Right renal cortex interstitium (tissue), 3 donors: Measurements from ENCODE around the gene PPIE. TPM values are rescaled to one million over a fixed set of nuclear protein-coding genes. Genes with fewer than 3 reads are reported as not detected.
"Not testable (repeated sequence)": the region's sequence is repeated elsewhere in the genome, so short reads cannot be mapped to it uniquely, and the experiment has no call there.

Experiments used
- DNase-seq, 3 donors: peaks; one replicate each; pipeline ENCODE4 v3.0.0-alpha.2; 2013; ENCODE audit warnings: low read depth in 3 of 3, low spot score in 2 of 3
- polyA plus RNA-seq, 3 donors: library from polyadenylated mRNA; unstranded; fragments of 120-200 nt; gene quantifications; one replicate each; pipeline ENCODE4 v1.2.1, GENCODE V29; 2013; ENCODE audit not compliant: insufficient read length in 3 of 3

PPIE gene
- polyA plus RNA-seq, 3 donors = 72.1 to 75.1 (median 72.5) TPM

- no peak for DNase-seq
These were observed 38.2 kb downstream of the PPIE start for GRCh38 chr1:39776886-39777285.

DNA sequence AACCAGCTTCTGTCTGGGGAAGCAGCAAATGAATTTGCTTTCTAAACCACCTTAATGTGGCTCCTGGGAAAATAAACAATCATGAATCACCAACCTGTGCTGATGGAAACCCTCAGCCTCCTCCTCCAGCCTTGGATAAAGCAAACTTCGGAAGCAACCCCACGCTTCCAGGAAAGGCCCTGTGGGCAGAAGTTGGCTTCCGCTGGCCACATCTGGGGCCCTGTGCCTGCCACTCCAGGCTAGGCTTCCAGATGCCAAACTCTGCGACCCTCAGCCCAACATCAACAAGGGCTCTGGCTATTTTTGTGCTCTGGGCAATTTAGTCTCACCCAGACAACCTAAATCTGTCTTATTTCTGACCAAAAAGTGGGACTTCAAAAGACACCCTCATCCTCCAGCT lies 38.6 kb downstream of the PPIE start:
- DNase-seq = no peak

- DNase-seq = not testable (repeated sequence)
These were observed 39.2 kb downstream of the PPIE start for GRCh38 chr1:39777896-39778295.

GRCh38 chr1:39778463-39779099 lies 39.9 kb downstream of the PPIE start:
- not testable (repeated sequence) for DNase-seq

- no peak for DNase-seq
These were observed 40.5 kb downstream of the PPIE start for GRCh38 chr1:39779137-39779536.

GRCh38 chr1:39779821-39780220 lies 41.1 kb downstream of the PPIE start:
- DNase-seq = no peak

DNA sequence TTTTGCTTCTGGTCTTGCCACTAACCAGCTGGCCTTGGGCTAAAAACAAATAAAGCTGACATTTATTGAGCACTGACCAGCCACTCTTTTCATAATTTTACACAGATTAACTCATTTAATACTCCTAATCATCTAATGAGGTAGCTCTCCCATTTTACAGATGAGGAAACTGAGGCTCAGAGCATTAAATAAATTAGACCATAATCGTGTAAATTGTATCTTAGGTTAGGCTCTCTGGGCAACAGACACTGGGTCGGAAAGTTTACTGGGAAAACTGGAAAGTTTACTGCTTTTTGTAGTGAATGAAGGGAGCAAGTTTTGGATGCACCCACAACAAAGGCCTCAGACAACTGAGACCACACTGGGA lies 42.6 kb downstream of the PPIE start:
- DNase-seq = no peak

DNA sequence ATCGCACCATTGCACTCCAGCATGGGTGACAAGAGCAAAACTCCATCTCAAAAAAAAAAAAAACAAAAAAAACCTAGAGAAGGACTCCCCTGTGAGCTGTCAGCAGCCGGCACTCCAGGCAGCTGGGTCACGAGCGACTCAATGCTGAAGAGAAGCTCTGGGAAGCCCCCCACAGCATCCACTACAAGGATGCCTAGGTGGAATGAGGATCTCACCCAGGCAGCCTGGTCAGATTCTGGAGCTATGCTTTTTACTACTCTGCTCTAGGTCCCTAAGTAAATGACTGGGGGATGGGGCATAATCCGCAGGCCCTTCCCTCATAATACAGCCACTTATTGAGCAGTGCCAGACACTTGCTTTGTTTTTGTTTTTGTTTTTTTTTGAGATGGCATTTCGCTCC lies 43.4 kb downstream of the PPIE start:
- no peak for DNase-seq

DNA sequence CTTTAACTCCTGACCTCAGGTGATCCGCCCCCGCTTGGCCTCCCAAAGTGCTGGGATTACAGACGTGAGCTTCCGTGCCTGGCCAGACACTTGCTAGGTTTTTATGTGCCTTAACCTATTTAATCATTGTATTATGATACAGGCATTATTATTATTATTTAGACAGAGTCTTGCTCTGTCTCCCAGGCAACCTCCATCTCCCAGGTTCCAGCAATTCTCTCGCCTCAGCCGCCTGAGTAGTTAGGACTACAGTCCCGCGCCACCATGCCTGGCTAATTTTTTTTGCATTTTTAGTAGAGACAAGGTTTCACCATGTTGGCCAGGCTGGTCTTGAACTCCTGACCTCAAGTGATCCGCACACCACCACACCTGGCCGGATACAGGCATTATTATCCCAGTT lies 44.0 kb downstream of the PPIE start:
- not testable (repeated sequence) for DNase-seq

GRCh38 chr1:39786303-39787107 lies 47.8 kb downstream of the PPIE start:
- not testable (repeated sequence) for DNase-seq

DNA sequence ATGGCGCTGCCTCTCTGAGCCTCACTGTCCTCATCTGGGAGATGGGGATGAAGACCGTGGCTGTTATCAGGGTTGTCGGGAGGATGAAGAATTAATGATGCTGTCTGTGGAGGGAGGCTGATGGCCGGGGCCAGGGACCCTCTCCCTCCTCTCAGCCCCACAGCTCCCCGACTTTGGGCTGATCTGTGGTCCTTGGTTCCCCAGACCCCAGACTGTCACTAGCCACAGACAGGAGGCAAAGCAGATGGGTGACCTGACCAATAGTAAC lies 48.4 kb downstream of the PPIE start:
- DNase-seq = not testable (repeated sequence)

DNA sequence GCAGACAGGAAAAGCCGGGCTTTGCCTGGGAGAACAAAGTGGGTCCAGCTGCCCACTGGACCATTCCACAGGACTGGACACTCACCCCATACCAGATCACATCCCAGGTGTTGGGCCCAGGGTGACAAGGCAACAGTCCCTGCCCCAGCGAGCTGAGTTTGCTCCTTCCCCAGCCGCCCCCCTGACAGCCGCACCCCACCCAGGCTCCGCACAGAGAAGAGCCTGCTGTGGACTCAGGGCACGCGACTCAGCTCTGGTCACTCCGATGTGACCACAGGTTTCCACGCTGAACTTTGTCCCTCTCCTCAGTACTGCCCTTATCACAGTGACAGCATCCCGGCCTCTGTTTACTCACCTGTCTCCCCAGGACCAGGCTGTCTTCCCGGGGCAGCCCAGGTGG lies 48.8 kb downstream of the PPIE start:
- no peak for DNase-seq

GRCh38 chr1:39787964-39788363 lies 49.3 kb downstream of the PPIE start:
- DNase-seq = not testable (repeated sequence)

- no peak for DNase-seq
These were observed 49.7 kb downstream of the PPIE start for GRCh38 chr1:39788426-39788757.

DNA sequence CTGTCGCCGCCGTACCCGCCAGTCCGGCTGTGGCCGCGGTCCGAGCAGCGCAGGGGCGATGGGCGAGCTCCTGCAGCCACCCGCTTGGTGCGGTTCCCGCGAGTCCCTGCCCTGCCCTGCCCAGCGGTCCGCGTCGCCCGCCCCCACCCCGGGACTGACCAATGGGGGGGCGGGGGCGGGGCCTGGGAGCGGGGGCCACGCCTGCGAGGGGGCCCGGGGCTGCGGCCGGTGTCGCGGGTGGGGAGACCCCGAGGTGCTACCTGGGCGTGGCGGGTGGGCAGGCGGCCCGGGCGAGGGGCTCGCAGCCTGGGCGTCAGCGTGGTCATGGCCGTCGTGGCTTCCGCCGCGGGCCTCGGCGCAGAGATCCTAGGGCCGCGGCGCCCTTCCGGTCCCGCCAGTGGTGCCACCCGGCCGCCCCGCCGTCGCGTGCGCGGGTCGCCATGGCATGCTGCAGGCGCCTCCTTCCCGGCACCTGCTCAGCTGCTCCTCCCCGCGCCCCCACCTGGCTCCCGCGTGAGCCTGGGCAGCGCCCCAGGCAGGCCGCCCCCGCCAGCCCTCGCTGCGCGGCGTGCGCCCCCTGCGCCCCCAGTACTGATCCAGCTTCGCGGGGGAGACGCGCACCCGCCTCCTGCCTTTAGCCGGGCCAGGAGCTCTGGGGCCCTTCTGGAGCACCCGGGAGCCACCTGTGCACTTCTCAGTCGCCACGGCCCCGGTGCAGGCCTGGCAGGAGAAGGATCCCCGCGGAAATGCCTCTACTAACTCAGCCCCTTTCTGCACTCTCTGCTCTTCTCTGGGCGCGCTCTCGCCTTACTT lies 50.3 kb downstream of the PPIE start, which contains the start of gene BMP8B:
Gene BMP8B, minus strand, starts transcription at position 108 of the 813 bp plus-strand sequence. CDS start 380 bp downstream, outside the sequence.
- DNase-seq = no peak

- DNase-seq = no peak
These were observed 51.0 kb downstream of the PPIE start for GRCh38 chr1:39789571-39790110.

DNA sequence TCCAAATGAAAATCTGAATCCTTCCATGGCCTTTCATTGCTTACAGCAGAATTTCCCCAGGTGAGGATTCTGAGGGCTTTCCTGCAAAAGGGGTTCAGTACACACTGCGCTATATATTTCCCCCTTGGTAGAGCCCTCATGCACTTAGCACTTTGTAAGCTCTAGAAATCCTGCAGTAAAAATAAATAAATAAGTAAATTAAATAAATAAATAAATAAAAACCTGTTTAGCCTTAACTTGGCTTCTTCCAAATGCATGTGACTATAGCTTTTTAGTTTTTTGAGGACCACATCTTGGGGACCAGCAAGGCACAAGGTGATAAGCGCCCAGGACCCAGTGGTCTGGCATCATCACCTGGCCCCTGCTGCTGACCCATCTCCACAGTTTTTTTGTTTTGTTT lies 53.2 kb downstream of the PPIE start:
- DNase-seq = no peak

DNA sequence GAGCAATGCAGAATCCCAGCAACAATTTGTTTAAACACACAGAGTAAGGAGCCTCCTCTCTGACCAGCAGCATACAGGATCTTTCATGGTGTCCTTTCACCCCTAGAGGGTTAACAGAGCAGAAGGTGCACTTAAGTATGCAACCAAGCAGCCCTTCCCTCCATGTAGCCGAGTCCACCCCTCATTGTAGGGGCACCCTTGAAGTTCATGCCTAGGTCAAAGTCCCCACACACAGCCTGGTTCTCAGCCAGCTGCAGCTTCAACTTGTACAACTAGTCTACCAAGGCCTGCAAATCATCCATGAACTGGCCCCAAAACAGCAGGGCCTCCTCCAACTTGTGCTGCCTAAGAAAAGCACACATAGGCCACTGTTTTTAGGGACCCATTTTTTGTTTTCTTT lies 57.0 kb downstream of the PPIE start:
- DNase-seq = no peak

DNA sequence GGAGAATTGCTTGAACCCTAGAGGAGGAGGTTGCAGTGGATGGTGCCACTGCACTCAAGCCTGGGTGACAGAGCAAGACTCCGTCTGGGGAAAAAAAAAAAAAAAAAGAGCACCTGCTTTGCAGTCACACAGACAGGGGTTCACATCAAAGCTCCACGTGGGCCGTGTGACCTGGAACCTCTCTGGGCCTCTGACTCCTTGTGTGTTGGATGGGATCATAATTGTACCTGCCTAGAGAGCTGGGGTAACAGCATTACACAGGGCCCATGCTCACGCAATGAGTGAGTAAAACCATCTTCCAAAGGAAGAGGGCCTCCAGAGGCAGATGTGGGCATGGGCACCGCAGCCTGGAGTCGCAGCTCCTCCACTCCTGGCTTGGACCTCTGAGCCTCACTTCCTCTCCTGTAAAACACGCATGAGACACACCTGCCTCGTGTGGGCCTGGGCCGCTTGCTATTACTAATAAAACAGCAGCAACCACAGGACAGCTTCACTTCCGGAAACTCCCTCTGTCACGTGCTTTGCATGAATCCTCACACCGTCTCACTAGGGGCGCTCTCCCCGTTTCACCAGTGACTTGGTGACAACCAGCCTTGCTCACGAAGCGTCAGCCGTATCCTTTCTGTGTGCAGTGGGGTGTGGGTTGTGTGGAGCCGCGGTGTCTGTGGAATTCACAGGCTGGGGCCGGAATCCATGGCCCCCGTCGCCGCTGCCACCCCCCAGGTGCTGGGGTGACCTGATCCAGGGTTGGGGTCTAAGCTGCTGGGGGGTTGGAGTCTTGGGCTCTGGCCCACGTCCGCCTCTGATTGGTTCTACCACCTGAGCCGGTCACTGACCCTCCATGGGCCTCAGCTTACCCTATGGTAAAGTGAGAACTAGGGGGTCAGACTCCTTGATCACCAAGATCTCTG lies 60.4 kb downstream of the PPIE start:
- DNase-seq = not testable (repeated sequence)

GRCh38 chr1:39799770-39800470 lies 61.2 kb downstream of the PPIE start:
- no peak for DNase-seq
